Activated CD8-positive, alpha-beta memory T cell treated with anti-CD3 and anti-CD28 coated beads, Interleukin-2, amount 10 ng/mL, durations not matched to agents 7 days and 5 days (primary cell): ENCODE data around the gene PSORS1C1. TPM values are rescaled to one million over a fixed set of nuclear protein-coding genes. Genes with fewer than 3 reads are reported as not detected.
"Not testable (repeated sequence)": the region's sequence is repeated elsewhere in the genome, so short reads cannot be mapped to it uniquely, and the experiment has no call there.

Source experiments
- ATAC-seq: fragments of 150-1000 bp; cut with Tn5 transposase; one replicate; pipeline ENCODE4 v1.10.0; 2021; ENCODE audit warnings: moderate library complexity
- CTCF ChIA-PET: fragments of 350-600 bp; sonication (Branson Sonifier 250); formaldehyde crosslinking; loops from one replicate; lab custom pipeline; 2021; ENCODE audit warnings: antibody characterized with exemption; lab: Charles Lee
- DNase-seq: peaks from one replicate; pipeline ENCODE4 v3.0.0-alpha.2; 2020
- H3K27ac Mint-ChIP-seq: one replicate; pipeline ENCODE4 v1.8.0; 2021; ENCODE audit warnings: mild to moderate bottlenecking, mixed read lengths
- H3K27me3 Mint-ChIP-seq: one replicate; pipeline ENCODE4 v1.8.0; 2021; ENCODE audit warnings: mixed read lengths
- H3K36me3 Mint-ChIP-seq: one replicate; pipeline ENCODE4 v1.8.0; 2021; ENCODE audit warnings: mild to moderate bottlenecking, mixed read lengths
- H3K4me1 Mint-ChIP-seq: one replicate; pipeline ENCODE4 v1.8.0; 2021; ENCODE audit warnings: mixed read lengths
- H3K4me3 Mint-ChIP-seq: one replicate; pipeline ENCODE4 v1.8.0; 2021; ENCODE audit warnings: mild to moderate bottlenecking, moderate library complexity, mixed read lengths
- H3K9me3 Mint-ChIP-seq: one replicate; pipeline ENCODE4 v1.8.0; 2022; ENCODE audit warnings: low read depth, mixed read lengths
- total RNA-seq, 2 experiments: library from RNA; stranded (reverse); gene quantifications; one replicate each; pipeline ENCODE4 v1.2.3, GENCODE V29; 2021

Gene PSORS1C1
- total RNA-seq, 2 experiments from 2014 or later, result 0.26 TPM; not detected in 1

GRCh38 chr6:31185695-31186051 is 71.1 kb downstream of the PSORS1C1 start:
- not testable (repeated sequence) for H3K36me3 Mint-ChIP-seq, H3K27me3 Mint-ChIP-seq, H3K9me3 Mint-ChIP-seq, H3K4me3 Mint-ChIP-seq, DNase-seq
- peak overlapping the region; percentile 22 for H3K27ac Mint-ChIP-seq
- peak; percentile 68 for ATAC-seq
- CTCF ChIA-PET, result interaction anchor here (1.0 kb wide), 2 partner anchors 49 to 180 kb away, joined by 3 read pairs; no protein-coding TSS in a partner anchor
- H3K4me1 Mint-ChIP-seq, result peaks cover 22% of the 10 kb centered on the region

- no peak for DNase-seq
- H3K9me3 Mint-ChIP-seq, result no peaks in the 10 kb centered on the region
- H3K27ac Mint-ChIP-seq, result peak overlapping the region; percentile 22
- H3K27me3 Mint-ChIP-seq, result no peaks in the 10 kb centered on the region
- no peak overlapping the region for H3K4me3 Mint-ChIP-seq
- CTCF ChIA-PET, result interaction anchor here (0.7 to 1.0 kb wide), 2 partner anchors 57 to 179 kb away, joined by 3 read pairs; no protein-coding TSS in a partner anchor
- no peaks in the 10 kb centered on the region for H3K36me3 Mint-ChIP-seq
- ATAC-seq, result no peak
- peaks cover 20% of the 10 kb centered on the region for H3K4me1 Mint-ChIP-seq
Observed at GRCh38 chr6:31186052-31186734, 71.6 kb downstream of the PSORS1C1 start.

DNA sequence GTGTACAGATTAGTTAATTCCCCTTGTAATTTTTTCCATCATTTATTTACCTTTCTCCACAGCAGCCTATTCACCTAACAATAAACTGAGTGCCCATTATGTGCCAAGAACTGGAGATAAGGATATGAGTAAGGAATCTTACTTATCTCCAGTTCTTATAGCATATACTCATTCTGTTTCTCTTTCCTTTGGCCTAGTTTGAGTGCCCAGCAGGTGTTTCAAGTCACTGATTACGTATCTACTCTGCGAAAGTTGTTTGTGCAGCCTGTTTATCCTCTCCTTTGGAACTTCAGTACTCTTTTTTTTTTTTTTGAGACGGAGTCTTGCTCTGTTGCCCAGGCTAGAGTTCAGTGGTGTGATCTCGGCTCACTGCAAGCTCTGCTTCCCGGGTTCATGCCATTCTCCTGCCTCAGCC is 73.2 kb downstream of the PSORS1C1 start:
- Mint-ChIP-seq H3K27ac (no peak overlapping the region), H3K36me3 (no peaks in the 10 kb centered on the region), H3K4me3 (no peak overlapping the region), H3K27me3 (no peaks in the 10 kb centered on the region), H3K9me3 (no peaks in the 10 kb centered on the region), H3K4me1 (peaks cover 20% of the 10 kb centered on the region)
- no peak for ATAC-seq
- CTCF ChIA-PET, result no interaction called here
- no peak for DNase-seq

DNA sequence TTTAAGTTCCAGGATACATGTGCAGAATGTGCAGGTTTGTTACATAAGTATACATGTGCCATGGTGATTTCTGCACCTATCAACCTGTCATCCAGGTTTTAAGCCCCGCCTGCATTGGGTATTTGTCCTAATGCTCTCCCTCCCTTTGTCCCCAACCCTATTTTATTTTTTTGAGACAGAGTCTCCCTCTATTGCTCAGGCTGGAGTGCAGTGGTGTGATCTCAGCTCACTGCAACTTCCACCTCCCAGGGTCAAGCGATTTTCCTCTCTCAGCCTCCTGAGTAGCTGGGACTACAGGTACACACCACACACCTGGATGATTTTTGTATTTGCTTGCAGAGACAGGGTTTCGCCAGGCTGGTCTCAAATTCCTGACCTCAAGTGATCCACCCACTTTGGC is 74.6 kb downstream of the PSORS1C1 start:
- ATAC-seq, H3K4me3 Mint-ChIP-seq, H3K36me3 Mint-ChIP-seq, DNase-seq, H3K27me3 Mint-ChIP-seq, H3K27ac Mint-ChIP-seq, H3K9me3 Mint-ChIP-seq, CTCF ChIA-PET: not testable (repeated sequence)
- H3K4me1 Mint-ChIP-seq, result peaks cover 20% of the 10 kb centered on the region

Other genes starting within 250 kb of the PSORS1C1 start
- 1 to 10 TPM; 3.8 to 4.9 TPM for gene DDR1, start 230.3 kb upstream of the PSORS1C1 start, total RNA-seq
- 10 to 100 TPM; 30.0 to 34.9 TPM for gene GTF2H4, start 206.6 kb upstream of the PSORS1C1 start, total RNA-seq
- 10 to 100 TPM; 46.6 to 54.1 TPM for gene VARS2, start 200.6 kb upstream of the PSORS1C1 start, total RNA-seq
- gene SFTA2, start 182.6 kb upstream of the PSORS1C1 start, total RNA-seq, result not detected
- not detected for gene MUCL3, start 173.8 kb upstream of the PSORS1C1 start, total RNA-seq
- not detected for gene MUC21, start 131.1 kb upstream of the PSORS1C1 start, total RNA-seq
- gene MUC22, start 104.3 kb upstream of the PSORS1C1 start, total RNA-seq, result not detected
- not detected for gene C6orf15, start 2.2 kb upstream of the PSORS1C1 start, total RNA-seq
- not detected for gene CDSN, start 5.6 kb downstream of the PSORS1C1 start, total RNA-seq
- not detected for gene PSORS1C2, start 24.3 kb downstream of the PSORS1C1 start, total RNA-seq
- 10 to 100 TPM; 48.3 to 57.9 TPM for gene CCHCR1, start 43.0 kb downstream of the PSORS1C1 start, total RNA-seq
- gene TCF19, start 43.8 kb downstream of the PSORS1C1 start, total RNA-seq, result 100 to 1,000 TPM; 100 to 106 TPM
- gene POU5F1, start 55.9 kb downstream of the PSORS1C1 start, total RNA-seq, result not detected
- 1,000 to 10,000 TPM; 1,097 to 1,393 TPM for gene HLA-C, start 157.3 kb downstream of the PSORS1C1 start, total RNA-seq
- gene HLA-B, start 242.4 kb downstream of the PSORS1C1 start, total RNA-seq, result 1,000 to 10,000 TPM; 4,786 to 5,045 TPM